A673 (cell line): ENCODE data around the gene ARHGAP30. TPM values are rescaled to one million over a fixed set of nuclear protein-coding genes. Genes with fewer than 3 reads are reported as not detected.
"Not testable (repeated sequence)": the region's sequence is repeated elsewhere in the genome, so short reads cannot be mapped to it uniquely, and the experiment has no call there.

ENCODE experiments used
- BruUV-seq: library from RNA; stranded (reverse); fragments of 400-500 nt; replicated peaks from 2 replicates; lab custom pipeline; 2021; lab: Mats Ljungman, UMichigan
- CTCF ChIA-PET: fragments of 300-600 bp; sonication (Branson Sonifier 250); formaldehyde crosslinking; loops from one replicate; lab custom pipeline; 2022; ENCODE audit warnings: antibody characterized with exemption; lab: Charles Lee
- POLR2A ChIA-PET: fragments of 300-600 bp; sonication (Branson Sonifier 250); formaldehyde crosslinking; loops from one replicate; lab custom pipeline; 2022; ENCODE audit warnings: antibody characterized with exemption; ENCODE audit not compliant: low non-redundant PET; lab: Charles Lee
- DNase-seq: peaks from one replicate; pipeline ENCODE4 v3.0.0-alpha.2; 2015; ENCODE audit warnings: low spot score
- H3K27ac ChIP-seq: fragments of 200-600 bp; sonication (generic); 2 replicates; pipeline ENCODE4 v1.5.1; 2016; ENCODE audit warnings: mixed run types, low read depth, mild to moderate bottlenecking, mixed read lengths, antibody characterized with exemption, low read length; ENCODE audit not compliant: poor library complexity, severe bottlenecking
- H3K27me3 ChIP-seq: fragments of 200-600 bp; sonication (generic); replicated peaks from 2 replicates; pipeline ENCODE4 v1.6.1; 2017; ENCODE audit warnings: mixed run types, low read depth, mild to moderate bottlenecking, mixed read lengths, antibody characterized with exemption, low read length; ENCODE audit not compliant: insufficient read depth, poor library complexity
- H3K36me3 ChIP-seq: fragments of 200-600 bp; sonication (generic); 2 replicates; pipeline ENCODE4 v1.6.1; 2016; ENCODE audit warnings: mixed run types, mild to moderate bottlenecking, mixed read lengths, antibody characterized with exemption, low read length; ENCODE audit not compliant: insufficient read depth, poor library complexity, severe bottlenecking
- H3K4me1 ChIP-seq: fragments of 200-600 bp; sonication (generic); 2 replicates; pipeline ENCODE4 v1.6.1; 2017; ENCODE audit warnings: mixed run types, mild to moderate bottlenecking, mixed read lengths, antibody characterized with exemption, low read length; ENCODE audit not compliant: insufficient read depth, poor library complexity, severe bottlenecking
- H3K4me3 ChIP-seq: fragments of 200-600 bp; sonication (generic); 2 replicates; pipeline ENCODE4 v1.5.1; 2016; ENCODE audit warnings: low read depth, mixed run types, mild to moderate bottlenecking, mixed read lengths, low read length; ENCODE audit not compliant: poor library complexity, severe bottlenecking
- H3K9me3 ChIP-seq: fragments of 200-600 bp; sonication (generic); 2 replicates; pipeline ENCODE4 v1.6.1; 2016; ENCODE audit warnings: mixed run types, low read depth, mild to moderate bottlenecking, mixed read lengths, antibody characterized with exemption, low read length; ENCODE audit not compliant: poor library complexity, severe bottlenecking
- CTCF ChIP-seq: fragments of 300-800, 200-600 bp; sonication (generic); conservative IDR thresholded peaks from 2 replicates; pipeline ENCODE4 v1.5.1; 2017; ENCODE audit warnings: low read depth, mild to moderate bottlenecking, antibody characterized with exemption, low read length, moderate library complexity, mixed read lengths
- EZH2 ChIP-seq: fragments of 200-600 bp; sonication (generic); IDR thresholded peaks from 2 replicates; pipeline ENCODE4 v1.6.1; 2017; ENCODE audit warnings: borderline replicate concordance, low read depth, mild to moderate bottlenecking, mixed read lengths, antibody characterized with exemption, low read length; ENCODE audit not compliant: poor library complexity, severe bottlenecking
- intact Hi-C: fragments of 100-400 bp; cut with micrococcal nuclease; formaldehyde crosslinking; loops from one replicate; pipeline ENCODE4 v1.10.0; 2022; ENCODE audit not compliant: unreplicated experiment
- total RNA-seq: library from RNA; stranded (reverse); gene quantifications from 2 replicates; pipeline ENCODE4 v1.2.3, GENCODE V29; 2021

The ARHGAP30 gene
- total RNA-seq, 1 experiment from 2014 or later: not detected

GRCh38 chr1:161031874-161032273 is 37.8 kb downstream of the ARHGAP30 start:
- ChIA-PET CTCF (no interaction called here), POLR2A (no interaction called here)
- H3K4me1 ChIP-seq: no peaks in the 10 kb centered on the region
- H3K27ac ChIP-seq: no peak overlapping the region
- H3K27me3 ChIP-seq: no peaks in the 10 kb centered on the region
- BruUV-seq: no TSS peak
- DNase-seq: no peak
- no peaks in the 10 kb centered on the region for H3K9me3 ChIP-seq
- H3K4me3 ChIP-seq: no peak overlapping the region
- TF ChIP-seq CTCF (no peak), EZH2 (no peak)
- no peaks in the 10 kb centered on the region for H3K36me3 ChIP-seq
- intact Hi-C loops: no loop called here

- H3K27me3 ChIP-seq, H3K4me3 ChIP-seq, H3K36me3 ChIP-seq, CTCF ChIA-PET, H3K9me3 ChIP-seq, H3K27ac ChIP-seq, POLR2A ChIA-PET, H3K4me1 ChIP-seq, DNase-seq, intact Hi-C loops, BruUV-seq: not testable (repeated sequence)
Measured at GRCh38 chr1:161029466-161029865, 40.2 kb downstream of the ARHGAP30 start.

- H3K36me3 ChIP-seq, DNase-seq, BruUV-seq, H3K4me3 ChIP-seq, H3K4me1 ChIP-seq, H3K9me3 ChIP-seq, intact Hi-C loops, H3K27me3 ChIP-seq, H3K27ac ChIP-seq: not testable (repeated sequence)
- ChIA-PET CTCF (interaction anchor here (0.7 kb wide), 1 partner anchor 29 kb away, joined by 5 read pairs; no protein-coding TSS in a partner anchor), POLR2A (interaction anchor here (0.7 kb wide), 1 partner anchor 27 kb away, joined by 9 read pairs; no protein-coding TSS in a partner anchor)
Measured at GRCh38 chr1:161026954-161027353, 42.7 kb downstream of the ARHGAP30 start.

GRCh38 chr1:161022432-161022831 is 47.3 kb downstream of the ARHGAP30 start:
- H3K27me3 ChIP-seq, H3K36me3 ChIP-seq, H3K4me1 ChIP-seq, POLR2A ChIA-PET, H3K9me3 ChIP-seq, BruUV-seq, intact Hi-C loops, H3K27ac ChIP-seq, CTCF ChIA-PET, DNase-seq, H3K4me3 ChIP-seq: not testable (repeated sequence)

- DNase-seq: no peak
- Histone ChIP-seq H3K27ac (no peak overlapping the region), H3K4me1 (peaks cover 9% of the 10 kb centered on the region), H3K27me3 (peaks cover 9% of the 10 kb centered on the region), H3K4me3 (peak overlapping the region; percentile 60), H3K9me3 (no peaks in the 10 kb centered on the region), H3K36me3 (no peaks in the 10 kb centered on the region)
- POLR2A ChIA-PET: no interaction called here
- BruUV-seq: no TSS peak
- intact Hi-C loops: no loop called here
- TF ChIP-seq CTCF: no peak
- no peak for TF ChIP-seq EZH2
- CTCF ChIA-PET: interaction anchor here (0.6 kb wide), 1 partner anchor 36 kb away, joined by 4 read pairs; no protein-coding TSS in a partner anchor
Measured at GRCh38 chr1:161021970-161022353, 47.7 kb downstream of the ARHGAP30 start.
